Sigmoid colon (tissue), 4 donors: ENCODE measurements around the gene RIPOR1.

Experiments
- CTCF ChIP-seq, 4 experiments: fragments of 450-650 bp in 3 of 4; fragments of 200-600 bp in 1 of 4; IDR thresholded peaks; one replicate each; pipeline ENCODE4 v1.5.1; 2016 to 2019; ENCODE audit warnings: antibody characterized with exemption in 4 of 4, mild to moderate bottlenecking in 3 of 4, moderate library complexity in 2 of 4
- POLR2A ChIP-seq, 2 donors: fragments of 450-650 bp; IDR thresholded peaks; one replicate each; pipeline ENCODE4 v1.6.1; 2016; ENCODE audit warnings: antibody characterized with exemption in 2 of 2, mild to moderate bottlenecking in 2 of 2, moderate library complexity in 2 of 2
- POLR2AphosphoS5 ChIP-seq, 4 donors: sonication (generic); formaldehyde crosslinking; IDR thresholded peaks; one replicate each; pipeline ENCODE4 v1.6.1; 2017; ENCODE audit warnings: antibody characterized with exemption in 4 of 4

DNA sequence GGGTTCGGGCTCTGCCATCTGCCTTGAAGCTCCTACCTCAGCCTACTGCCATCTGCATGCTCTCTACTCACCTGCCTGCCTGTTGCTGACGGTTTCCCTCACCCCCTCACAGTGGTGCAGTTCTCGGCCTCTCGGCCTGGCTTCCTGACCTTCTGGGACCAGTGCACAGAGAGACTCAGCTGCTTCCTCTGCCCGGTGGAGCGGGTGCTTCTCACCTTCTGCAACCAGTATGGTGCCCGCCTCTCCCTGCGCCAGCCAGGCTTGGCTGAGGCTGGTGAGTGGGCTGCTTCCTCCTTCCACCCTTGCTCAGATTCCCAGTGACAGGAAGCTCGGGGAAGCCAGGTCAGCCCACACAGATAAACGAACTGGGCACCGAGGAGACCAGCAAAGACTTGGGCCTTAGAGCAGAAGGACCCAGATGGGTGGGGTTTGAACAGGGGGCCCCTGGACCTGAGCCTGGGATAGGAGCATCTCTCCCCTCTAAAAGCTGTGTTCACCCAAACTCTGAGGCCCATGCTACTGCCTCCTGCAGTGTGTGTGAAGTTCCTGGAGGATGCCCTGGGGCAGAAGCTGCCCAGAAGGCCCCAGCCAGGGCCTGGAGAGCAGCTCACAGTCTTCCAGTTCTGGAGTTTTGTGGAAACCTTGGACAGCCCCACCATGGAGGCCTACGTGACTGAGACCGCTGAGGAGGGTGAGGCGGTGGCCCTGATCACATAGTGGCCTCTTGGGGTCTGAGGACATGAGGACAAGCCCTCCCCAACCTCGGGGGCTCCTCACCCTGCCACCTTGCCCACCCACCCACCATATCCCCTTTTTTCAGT is 16.4 kb downstream of the RIPOR1 start:
- no peak for TF ChIP-seq CTCF (IDR thresholded peaks at IDR 0.05)
- no peak for TF ChIP-seq POLR2AphosphoS5 (IDR thresholded peaks at IDR 0.05)
- no peak for TF ChIP-seq POLR2A (IDR thresholded peaks at IDR 0.05)
